HEK293 (cell line): ENCODE measurements around the gene AMMECR1.
A peak's percentile ranks its signal among the peaks of the same experiment; 100 is the strongest.

ENCODE experiments used
- CTCF ChIA-PET: fragments of 350-600 bp; formaldehyde crosslinking; extraction: SDS; loops from one replicate; lab custom pipeline; 2021; ENCODE audit warnings: antibody characterized with exemption; lab: Yijun Ruan, JAX
- POLR2A ChIA-PET: fragments of 300-600 bp; formaldehyde crosslinking; extraction: SDS; loops from one replicate; lab custom pipeline; 2020; ENCODE audit warnings: antibody characterized with exemption, inconsistent platforms; lab: Yijun Ruan, JAX
- H3K27ac ChIP-seq: fragments of 200-500 bp; sonication (Bioruptor generic); 2 replicates; pipeline ENCODE4 v1.5.1; 2014; ENCODE audit warnings: low read depth, low read length, control low read depth, inconsistent platforms; ENCODE audit errors: extremely low read depth
- H3K36me3 ChIP-seq, 2 experiments: fragments of 200-500 bp in 1 of 2; sonication (Bioruptor generic) in 1 of 2; 1 replicate in 1 of 2; 2 replicates in 1 of 2; pipeline ENCODE4 v1.5.1; 2014 to 2017; ENCODE audit warnings: inconsistent platforms in 2 of 2, low read length in 2 of 2; ENCODE audit not compliant: control insufficient read depth in 2 of 2, insufficient read depth in 1 of 2
- H3K4me1 ChIP-seq: fragments of 200-500 bp; sonication (Bioruptor generic); 2 replicates; pipeline ENCODE4 v1.5.1; 2014; ENCODE audit warnings: mild to moderate bottlenecking, low read length, inconsistent platforms; ENCODE audit not compliant: control insufficient read depth, insufficient read depth
- H3K4me3 ChIP-seq: 2 replicates; pipeline ENCODE4 v1.5.1; 2011; ENCODE audit warnings: low read depth, mild to moderate bottlenecking, control low read depth, low read length, moderate library complexity
- H3K9me3 ChIP-seq: fragments of 200-500 bp; sonication (Bioruptor generic); 2 replicates; pipeline ENCODE4 v1.5.1; 2014; ENCODE audit warnings: low read depth, low read length, inconsistent platforms; ENCODE audit not compliant: control insufficient read depth, insufficient read depth
- BCL11A ChIP-seq: fragments of 450-650 bp; formaldehyde crosslinking; IDR thresholded peaks from 2 replicates; pipeline ENCODE4 v1.5.1; 2016; ENCODE audit warnings: low read depth, missing biosample characterization, missing genetic modification characterization
- FEZF1 ChIP-seq: fragments of 450-650 bp; formaldehyde crosslinking; IDR thresholded peaks from 2 replicates; pipeline ENCODE4 v1.5.1; 2016; ENCODE audit warnings: missing biosample characterization, missing genetic modification characterization
- KLF9 ChIP-seq: fragments of 450-650 bp; formaldehyde crosslinking; IDR thresholded peaks from 2 replicates; pipeline ENCODE4 v1.5.1; 2016; ENCODE audit warnings: missing biosample characterization, missing genetic modification characterization, low read depth
- MYNN ChIP-seq: fragments of 450-650 bp; formaldehyde crosslinking; IDR thresholded peaks from 2 replicates; pipeline ENCODE4 v1.5.1; 2016; ENCODE audit warnings: missing biosample characterization, missing genetic modification characterization, borderline replicate concordance
- YY2 ChIP-seq: fragments of 450-650 bp; formaldehyde crosslinking; IDR thresholded peaks from 2 replicates; pipeline ENCODE4 v1.5.1; 2016; ENCODE audit warnings: missing biosample characterization, missing genetic modification characterization
- ZBTB26 ChIP-seq: fragments of 450-650 bp; formaldehyde crosslinking; optimal IDR thresholded peaks from 2 replicates; pipeline ENCODE3; 2016; ENCODE audit warnings: missing biosample characterization, mild to moderate bottlenecking, missing genetic modification characterization
- ZFHX2 ChIP-seq: fragments of 450-650 bp; formaldehyde crosslinking; conservative IDR thresholded peaks from 2 replicates; pipeline ENCODE4 v1.5.1; 2016; ENCODE audit warnings: missing biosample characterization, missing genetic modification characterization
- ZNF138 ChIP-seq: fragments of 450-650 bp; formaldehyde crosslinking; IDR thresholded peaks from 2 replicates; pipeline ENCODE4 v1.5.1; 2016; ENCODE audit warnings: missing biosample characterization, missing genetic modification characterization, borderline replicate concordance
- ZNF146 ChIP-seq: fragments of 450-650 bp; formaldehyde crosslinking; IDR thresholded peaks from 2 replicates; pipeline ENCODE4 v1.5.1; 2016; ENCODE audit warnings: missing biosample characterization, missing genetic modification characterization
- ZNF148 ChIP-seq: fragments of 450-650 bp; formaldehyde crosslinking; IDR thresholded peaks from 2 replicates; pipeline ENCODE4 v1.5.0; 2017; ENCODE audit warnings: missing biosample characterization, missing genetic modification characterization, borderline replicate concordance
- ZNF174 ChIP-seq: fragments of 450-650 bp; formaldehyde crosslinking; IDR thresholded peaks from 2 replicates; pipeline ENCODE4 v1.5.0; 2017; ENCODE audit warnings: missing biosample characterization, mild to moderate bottlenecking, missing genetic modification characterization
- ZNF19 ChIP-seq: fragments of 450-650 bp; formaldehyde crosslinking; IDR thresholded peaks from 2 replicates; pipeline ENCODE4; 2016; ENCODE audit warnings: missing biosample characterization, missing genetic modification characterization, low read depth
- ZNF211 ChIP-seq: fragments of 450-650 bp; formaldehyde crosslinking; IDR thresholded peaks from 2 replicates; pipeline ENCODE4 v1.5.1; 2016; ENCODE audit warnings: low read depth, missing biosample characterization, missing genetic modification characterization
- ZNF335 ChIP-seq: fragments of 450-650 bp; formaldehyde crosslinking; conservative IDR thresholded peaks from 2 replicates; pipeline ENCODE4 v1.5.1; 2016; ENCODE audit warnings: missing biosample characterization, missing genetic modification characterization
- ZNF341 ChIP-seq: fragments of 450-650 bp; formaldehyde crosslinking; IDR thresholded peaks from 2 replicates; pipeline ENCODE4; 2016; ENCODE audit warnings: low read depth, missing biosample characterization, missing genetic modification characterization
- ZNF513 ChIP-seq: fragments of 450-650 bp; IDR thresholded peaks from 2 replicates; pipeline ENCODE4 v1.5.1; 2018; ENCODE audit warnings: missing biosample characterization, missing genetic modification characterization
- ZNF555 ChIP-seq: fragments of 450-650 bp; formaldehyde crosslinking; conservative IDR thresholded peaks from 2 replicates; pipeline ENCODE4 v1.5.1; 2017; ENCODE audit warnings: missing biosample characterization, mild to moderate bottlenecking, missing genetic modification characterization, inconsistent platforms
- ZNF621 ChIP-seq: fragments of 450-650 bp; formaldehyde crosslinking; IDR thresholded peaks from 2 replicates; pipeline ENCODE4 v1.5.1; 2017; ENCODE audit warnings: missing biosample characterization, missing genetic modification characterization
- ZNF626 ChIP-seq: fragments of 450-650 bp; sonication (Bioruptor Pico); formaldehyde crosslinking; IDR thresholded peaks from 2 replicates; pipeline ENCODE4 v1.5.1; 2018; ENCODE audit warnings: missing biosample characterization, missing genetic modification characterization, inconsistent platforms
- ZNF645 ChIP-seq: fragments of 450-650 bp; formaldehyde crosslinking; IDR thresholded peaks from 2 replicates; pipeline ENCODE4; 2016; ENCODE audit warnings: missing biosample characterization, missing genetic modification characterization
- ZNF654 ChIP-seq: fragments of 450-650 bp; formaldehyde crosslinking; IDR thresholded peaks from 2 replicates; pipeline ENCODE4 v1.5.1; 2016; ENCODE audit warnings: low read depth, missing biosample characterization, missing genetic modification characterization
- ZNF792 ChIP-seq: fragments of 450-650 bp; formaldehyde crosslinking; IDR thresholded peaks from 2 replicates; pipeline ENCODE4 v1.5.1; 2016; ENCODE audit warnings: missing biosample characterization, missing genetic modification characterization
- ZSCAN23 ChIP-seq: fragments of 450-650 bp; formaldehyde crosslinking; IDR thresholded peaks from 2 replicates; pipeline ENCODE4 v1.5.1; 2016; ENCODE audit warnings: missing biosample characterization, missing genetic modification characterization

The AMMECR1 gene

GRCh38 chrX:110229497-110230111 is 88.3 kb downstream of the AMMECR1 start (continued):
- peak; percentile 62 for TF ChIP-seq ZFHX2

- Histone ChIP-seq H3K9me3 (no peaks in the 10 kb centered on the region), H3K36me3 (no peaks in the 10 kb centered on the region), H3K27ac (no peak overlapping the region), H3K4me1 (no peaks in the 10 kb centered on the region), H3K4me3 (no peak overlapping the region)
- no peak for TF ChIP-seq ZSCAN23 (tag by site-specific recombination)
- no peak for TF ChIP-seq ZNF174
- TF ChIP-seq ZNF211 (tag by site-specific recombination): no peak
- TF ChIP-seq MYNN: no peak
- ChIA-PET POLR2A (no interaction called here), CTCF (interaction anchor here (0.6 kb wide), 1 partner anchor 16 kb away, joined by 3 read pairs; no protein-coding TSS in a partner anchor)
Measured at GRCh38 chrX:110228453-110228852, 89.4 kb downstream of the AMMECR1 start.

GRCh38 chrX:110226931-110227330 is 91.0 kb downstream of the AMMECR1 start:
- TF ChIP-seq KLF9 (tag by site-specific recombination): no peak
- no peak for TF ChIP-seq ZNF555 (tag by site-specific recombination)
- TF ChIP-seq ZNF148 (tag by site-specific recombination): no peak
- TF ChIP-seq ZNF513 (tag by site-specific recombination): no peak
- no peak for TF ChIP-seq ZNF146 (tag by site-specific recombination)
- TF ChIP-seq ZNF211 (tag by site-specific recombination): no peak
- no peak for TF ChIP-seq ZNF138 (tag by site-specific recombination)
- no peak for TF ChIP-seq BCL11A (tag by site-specific recombination)
- no peak for TF ChIP-seq ZNF645 (tag by site-specific recombination)
- TF ChIP-seq ZNF335 (tag by site-specific recombination): no peak
- TF ChIP-seq ZNF341 (tag by site-specific recombination): no peak
- TF ChIP-seq ZBTB26 (tag by site-specific recombination): no peak
- TF ChIP-seq ZNF792 (tag by site-specific recombination): no peak
- TF ChIP-seq ZNF626 (tag by site-specific recombination): no peak
- TF ChIP-seq ZNF19: no peak
- no peak for TF ChIP-seq ZNF654
- TF ChIP-seq ZNF621 (tag by site-specific recombination): no peak
- TF ChIP-seq YY2 (tag by site-specific recombination): no peak
- TF ChIP-seq FEZF1 (tag by site-specific recombination): no peak
- CTCF ChIA-PET: no interaction called here
- H3K9me3 ChIP-seq: no peaks in the 10 kb centered on the region
- no peaks in the 10 kb centered on the region for H3K36me3 ChIP-seq
- POLR2A ChIA-PET: no interaction called here
- no peak overlapping the region for H3K27ac ChIP-seq
- H3K4me3 ChIP-seq: no peak overlapping the region
- no peaks in the 10 kb centered on the region for H3K4me1 ChIP-seq
